ENCODE results near the gene CHERP. TPM values are rescaled to one million over a fixed set of nuclear protein-coding genes. Genes with fewer than 3 reads are reported as not detected.

CHERP gene
- total and polyA plus RNA-seq, 2 experiments from 2014 or later: 31.6 to 41.2 TPM

DNA sequence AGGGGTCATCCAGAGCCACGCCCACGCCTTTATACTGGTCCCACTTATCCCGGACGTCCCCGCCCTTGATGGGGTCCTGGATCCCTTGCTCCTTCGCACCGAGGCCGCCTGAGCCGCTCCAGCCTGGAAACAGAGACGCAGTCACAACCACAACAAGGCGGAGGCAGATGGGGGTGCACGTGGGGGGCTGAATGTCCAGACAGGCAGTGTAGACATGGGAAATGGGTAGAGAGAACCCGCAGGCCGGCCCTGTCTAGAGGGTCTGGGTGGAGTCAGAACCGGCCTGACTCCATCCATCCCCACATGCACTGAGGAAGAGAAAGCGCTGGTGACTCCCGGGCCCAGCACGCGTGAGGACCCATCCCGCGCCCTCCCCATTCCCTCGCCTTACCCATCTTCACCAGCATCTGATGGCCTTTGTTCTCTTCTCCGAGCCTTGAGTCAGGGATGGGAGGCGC lies 23.0 kb downstream of the CHERP start (continued):
- TF ChIP-seq REST (IDR thresholded peaks at IDR 0.05; ENCODE audit: unreplicated experiment) (no peak), ZNF331 (CRISPR knock-in tag; IDR thresholded peaks at IDR 0.05; ENCODE audit: low read depth) (no peak)

DNA sequence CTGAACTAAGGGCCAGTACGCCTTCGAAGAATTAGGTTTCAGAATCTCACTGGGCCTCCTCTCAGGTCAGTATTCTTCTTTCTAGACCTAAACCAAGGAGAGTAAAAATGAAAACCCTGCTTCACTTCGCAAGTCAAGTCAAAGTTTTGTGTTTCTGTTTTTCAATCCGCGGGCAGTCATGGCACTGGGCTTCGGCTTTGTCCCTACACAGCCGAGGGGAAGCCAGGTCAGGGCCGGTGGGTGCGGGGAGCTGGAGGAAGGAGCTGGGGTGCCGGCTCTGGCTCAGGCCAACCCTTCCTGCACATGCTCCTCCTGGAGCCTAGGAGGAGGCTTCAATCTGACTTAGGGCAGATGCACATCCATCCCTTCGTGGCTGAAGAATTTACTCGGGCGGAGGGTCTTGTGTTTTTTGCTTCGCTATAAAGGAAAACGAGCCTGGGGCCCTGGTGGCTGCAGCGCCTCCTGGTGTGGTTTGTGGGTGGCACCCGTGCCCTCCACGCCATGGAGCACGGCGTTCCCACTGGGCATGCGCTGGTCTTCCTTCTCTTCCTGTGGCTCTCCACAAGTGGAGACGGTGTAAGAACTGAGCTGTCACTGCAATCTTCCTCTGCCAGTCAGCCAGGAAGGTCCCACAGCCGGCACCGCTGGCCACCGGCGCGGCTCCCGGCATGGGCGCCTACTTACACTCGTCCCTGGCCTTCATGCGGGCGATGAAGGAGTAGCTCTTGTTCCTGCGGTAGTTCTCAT lies 23.6 kb downstream of the CHERP start:
- H3K9me2 ChIP-seq (ENCODE audit: insufficient read depth): no peaks in the 10 kb centered on the region
- no peaks in the 10 kb centered on the region; the same call in 2 of the 3 replicates for H3K9me3 Mint-ChIP-seq
- no peak overlapping the region for H2AFZ ChIP-seq
- H3K79me2 ChIP-seq (replicated peaks; ENCODE audit: insufficient read depth): no peaks in the 10 kb centered on the region
- H3F3A ChIP-seq (replicated peaks; ENCODE audit: low read depth): peaks cover 20% of the 10 kb centered on the region
- H3K27ac Mint-ChIP-seq: no peak overlapping the region
- TF ChIP-seq CTCF (conservative IDR thresholded peaks at IDR 0.05; ENCODE audit: low read depth in 2 of 2) (peak; percentile 35 to 50; a peak in 3 of 4 replicates), NANOG (IDR thresholded peaks at IDR 0.05; ENCODE audit: borderline replicate concordance) (no peak)
- DNase-seq (ENCODE audit: low spot score) (peak; percentile 51), ATAC-seq (peak; percentile 11; the same call in 1 of the 3 replicates)
- peak overlapping the region; percentile 66; the same call in 1 of the 2 replicates for H3K27ac ChIP-seq (ENCODE audit: low read depth)
- no peak overlapping the region for H3K4me3 Mint-ChIP-seq
- H3K27me3 Mint-ChIP-seq (ENCODE audit: insufficient read depth, low read depth, poor library complexity): peaks cover 11% of the 10 kb centered on the region
- peaks cover 12% of the 10 kb centered on the region for H4K20me1 ChIP-seq (replicated peaks; ENCODE audit: insufficient read depth)
- H3K4me2 ChIP-seq: no peak overlapping the region
- peaks cover 64% of the 10 kb centered on the region for H3K36me3 Mint-ChIP-seq (ENCODE audit: low read depth)
- H3K36me3 ChIP-seq (ENCODE audit: insufficient read depth): peaks cover 28% of the 10 kb centered on the region
- no peaks in the 10 kb centered on the region for H3K4me1 Mint-ChIP-seq
- no peaks in the 10 kb centered on the region for H3K4me1 ChIP-seq (ENCODE audit: insufficient read depth)
- H3K27me3 ChIP-seq (ENCODE audit: insufficient read depth): no peaks in the 10 kb centered on the region
- H3K4me3 ChIP-seq: no peak overlapping the region

DNA sequence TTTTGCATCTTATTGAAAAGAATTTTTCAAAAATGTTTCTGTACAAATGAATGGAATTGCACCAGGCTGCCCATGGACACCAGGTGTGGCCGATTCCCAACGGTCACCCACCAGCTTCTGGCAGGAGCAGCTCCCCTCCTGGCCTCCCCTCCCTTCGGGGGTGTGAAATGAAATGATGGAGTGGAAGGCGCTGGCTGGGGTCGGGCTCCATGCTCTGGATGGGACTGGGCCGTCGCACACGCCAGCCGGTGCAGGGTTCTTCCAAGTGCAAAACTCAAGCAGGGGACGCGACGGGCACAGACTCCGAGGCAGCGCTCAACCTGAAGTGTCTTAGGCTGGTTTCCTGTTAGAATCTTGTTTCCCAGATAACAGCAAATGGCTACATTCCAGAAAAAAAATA lies 24.2 kb downstream of the CHERP start:
- Histone ChIP-seq H3K27ac (ENCODE audit: low read depth) (peak overlapping the region; percentile 66; the same call in 1 of the 2 replicates), H3K36me3 (ENCODE audit: insufficient read depth) (peaks cover 23% of the 10 kb centered on the region), H3K4me1 (ENCODE audit: insufficient read depth) (no peaks in the 10 kb centered on the region), H3K79me2 (replicated peaks; ENCODE audit: insufficient read depth) (no peaks in the 10 kb centered on the region), H3F3A (replicated peaks; ENCODE audit: low read depth) (peaks cover 20% of the 10 kb centered on the region), H3K9me2 (ENCODE audit: insufficient read depth) (no peaks in the 10 kb centered on the region), H3K4me3 (no peak overlapping the region), H3K27me3 (ENCODE audit: insufficient read depth) (no peaks in the 10 kb centered on the region), H4K20me1 (replicated peaks; ENCODE audit: insufficient read depth) (peaks cover 12% of the 10 kb centered on the region), H2AFZ (no peak overlapping the region), H3K4me2 (no peak overlapping the region)
- Mint-ChIP-seq H3K4me1 (no peaks in the 10 kb centered on the region), H3K27me3 (ENCODE audit: insufficient read depth, low read depth, poor library complexity) (peaks cover 11% of the 10 kb centered on the region), H3K27ac (no peak overlapping the region), H3K9me3 (no peaks in the 10 kb centered on the region; the same call in 2 of the 3 replicates), H3K4me3 (no peak overlapping the region), H3K36me3 (ENCODE audit: low read depth) (peaks cover 58% of the 10 kb centered on the region)
- DNase-seq (ENCODE audit: low spot score) (no peak), ATAC-seq (no peak)
- TF ChIP-seq ZNF114 (CRISPR knock-in tag; IDR thresholded peaks at IDR 0.05) (no peak), ZNF331 (CRISPR knock-in tag; IDR thresholded peaks at IDR 0.05; ENCODE audit: low read depth) (no peak), NANOG (IDR thresholded peaks at IDR 0.05; ENCODE audit: borderline replicate concordance) (no peak), STAT1 (IDR thresholded peaks at IDR 0.05; ENCODE audit: unreplicated experiment) (no peak), EZH2 (IDR thresholded peaks at IDR 0.05; ENCODE audit: low read depth, unreplicated experiment) (no peak), CREB1 (CRISPR knock-in tag; IDR thresholded peaks at IDR 0.05; ENCODE audit: low read depth) (no peak), POLR2AphosphoS5 (IDR thresholded peaks at IDR 0.05; ENCODE audit: low read depth) (no peak), EZH2phosphoT487 (IDR thresholded peaks at IDR 0.05; ENCODE audit: unreplicated experiment) (no peak), REST (IDR thresholded peaks at IDR 0.05; ENCODE audit: unreplicated experiment) (no peak)

Measured in GM23338 (cell line).